Measurements from ENCODE around the gene COL9A2.
A peak's percentile ranks its signal among the peaks of the same experiment; 100 is the strongest.

Gene COL9A2

GRCh38 chr1:40299366-40300248 is 17.5 kb downstream of the COL9A2 start:
- H3K4me1 Mint-ChIP-seq: no peaks in the 10 kb centered on the region
- H3K4me3 Mint-ChIP-seq: no peak overlapping the region
- TF ChIP-seq, protein P1, sequence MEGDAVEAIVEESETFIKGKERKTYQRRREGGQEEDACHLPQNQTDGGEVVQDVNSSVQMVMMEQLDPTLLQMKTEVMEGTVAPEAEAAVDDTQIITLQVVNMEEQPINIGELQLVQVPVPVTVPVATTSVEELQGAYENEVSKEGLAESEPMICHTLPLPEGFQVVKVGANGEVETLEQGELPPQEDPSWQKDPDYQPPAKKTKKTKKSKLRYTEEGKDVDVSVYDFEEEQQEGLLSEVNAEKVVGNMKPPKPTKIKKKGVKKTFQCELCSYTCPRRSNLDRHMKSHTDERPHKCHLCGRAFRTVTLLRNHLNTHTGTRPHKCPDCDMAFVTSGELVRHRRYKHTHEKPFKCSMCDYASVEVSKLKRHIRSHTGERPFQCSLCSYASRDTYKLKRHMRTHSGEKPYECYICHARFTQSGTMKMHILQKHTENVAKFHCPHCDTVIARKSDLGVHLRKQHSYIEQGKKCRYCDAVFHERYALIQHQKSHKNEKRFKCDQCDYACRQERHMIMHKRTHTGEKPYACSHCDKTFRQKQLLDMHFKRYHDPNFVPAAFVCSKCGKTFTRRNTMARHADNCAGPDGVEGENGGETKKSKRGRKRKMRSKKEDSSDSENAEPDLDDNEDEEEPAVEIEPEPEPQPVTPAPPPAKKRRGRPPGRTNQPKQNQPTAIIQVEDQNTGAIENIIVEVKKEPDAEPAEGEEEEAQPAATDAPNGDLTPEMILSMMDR (IDR thresholded peaks at IDR 0.05; ENCODE audit: unreplicated experiment in 3 of 3): no peak
- no peaks in the 10 kb centered on the region for H3K27me3 Mint-ChIP-seq (ENCODE audit: low read depth)
- no peaks in the 10 kb centered on the region for H3K9me3 Mint-ChIP-seq
- H3K36me3 Mint-ChIP-seq (ENCODE audit: low read depth): no peaks in the 10 kb centered on the region
- no peak overlapping the region for H3K27ac Mint-ChIP-seq

DNA sequence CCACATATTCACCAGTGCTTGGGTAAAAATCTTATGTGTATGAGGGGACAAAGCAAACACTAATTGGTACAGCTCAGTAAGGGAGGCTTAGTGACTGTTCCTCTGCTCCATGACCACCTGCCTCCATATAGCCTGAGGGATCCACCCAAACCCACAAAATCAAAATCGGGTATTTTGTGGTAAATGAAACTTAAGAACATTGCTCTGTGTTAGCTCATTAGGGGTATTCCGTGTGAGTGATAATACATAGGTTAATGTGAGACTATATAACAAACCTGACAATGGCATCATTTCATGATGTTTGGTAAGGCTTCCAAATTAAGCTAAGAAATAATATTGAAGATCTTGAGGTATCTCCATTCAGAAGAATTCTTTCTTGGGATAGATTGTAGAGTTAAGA is 25.8 kb downstream of the COL9A2 start:
- no peaks in the 10 kb centered on the region for H3K4me1 Mint-ChIP-seq
- no peaks in the 10 kb centered on the region for H3K27me3 Mint-ChIP-seq (ENCODE audit: low read depth)
- no peak overlapping the region for H3K27ac Mint-ChIP-seq
- H3K9me3 Mint-ChIP-seq: no peaks in the 10 kb centered on the region
- TF ChIP-seq, protein P1 (IDR thresholded peaks at IDR 0.05; ENCODE audit: unreplicated experiment in 3 of 3): no peak
- H3K4me3 Mint-ChIP-seq: no peak overlapping the region
- peaks cover 52% of the 10 kb centered on the region for H3K36me3 Mint-ChIP-seq (ENCODE audit: low read depth)

- no peaks in the 10 kb centered on the region for H3K27me3 Mint-ChIP-seq (ENCODE audit: low read depth)
- no peak overlapping the region for H3K4me3 Mint-ChIP-seq
- peaks cover 42% of the 10 kb centered on the region for H3K36me3 Mint-ChIP-seq (ENCODE audit: low read depth)
- H3K9me3 Mint-ChIP-seq: no peaks in the 10 kb centered on the region
- H3K4me1 Mint-ChIP-seq: no peaks in the 10 kb centered on the region
- TF ChIP-seq, protein P1 (IDR thresholded peaks at IDR 0.05; ENCODE audit: unreplicated experiment in 3 of 3): no peak
- no peak overlapping the region for H3K27ac Mint-ChIP-seq
Observed at GRCh38 chr1:40281853-40282252, 35.2 kb downstream of the COL9A2 start.

GRCh38 chr1:40276122-40276521 is 41.0 kb downstream of the COL9A2 start:
- Mint-ChIP-seq H3K9me3 (no peaks in the 10 kb centered on the region), H3K4me3 (no peak overlapping the region), H3K27me3 (ENCODE audit: low read depth) (no peaks in the 10 kb centered on the region), H3K27ac (no peak overlapping the region), H3K4me1 (no peaks in the 10 kb centered on the region), H3K36me3 (ENCODE audit: low read depth) (peaks cover 56% of the 10 kb centered on the region)
- TF ChIP-seq, protein P1 (IDR thresholded peaks at IDR 0.05; ENCODE audit: unreplicated experiment in 3 of 3): no peak

DNA sequence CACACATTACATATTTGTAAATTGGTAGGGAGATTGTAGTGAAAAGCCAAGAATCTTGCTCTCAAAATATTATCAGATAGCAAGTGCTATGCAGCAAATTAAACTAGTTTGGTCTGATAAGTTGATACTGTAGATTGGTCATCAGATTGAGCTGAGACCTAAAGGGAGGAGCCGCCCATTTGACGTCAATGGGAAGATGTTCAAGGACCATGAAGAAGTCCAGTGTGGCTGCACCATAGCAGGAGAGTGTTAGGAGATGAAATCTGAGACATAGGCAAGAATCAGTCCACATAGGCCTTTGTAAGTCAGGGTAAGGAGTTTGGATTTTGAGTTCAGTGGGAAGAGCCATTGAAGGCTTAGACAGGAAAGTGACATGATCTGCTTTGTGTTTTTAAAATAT is 42.8 kb downstream of the COL9A2 start:
- Mint-ChIP-seq H3K27ac (peak overlapping the region in 1 of 3 experiments; percentile 91), H3K9me3 (no peaks in the 10 kb centered on the region), H3K4me3 (no peak overlapping the region), H3K4me1 (no peaks in the 10 kb centered on the region), H3K36me3 (ENCODE audit: low read depth) (peaks cover 61% of the 10 kb centered on the region), H3K27me3 (ENCODE audit: low read depth) (no peaks in the 10 kb centered on the region)
- TF ChIP-seq, protein P1 (IDR thresholded peaks at IDR 0.05; ENCODE audit: unreplicated experiment in 3 of 3): no peak

Data from nephron (organoid).